Measurements from ENCODE around the gene VWA3B. TPM values are rescaled to one million over a fixed set of nuclear protein-coding genes. Genes with fewer than 3 reads are reported as not detected.

VWA3B gene
- total RNA-seq, 1 experiment from 2014 or later = not detected

DNA sequence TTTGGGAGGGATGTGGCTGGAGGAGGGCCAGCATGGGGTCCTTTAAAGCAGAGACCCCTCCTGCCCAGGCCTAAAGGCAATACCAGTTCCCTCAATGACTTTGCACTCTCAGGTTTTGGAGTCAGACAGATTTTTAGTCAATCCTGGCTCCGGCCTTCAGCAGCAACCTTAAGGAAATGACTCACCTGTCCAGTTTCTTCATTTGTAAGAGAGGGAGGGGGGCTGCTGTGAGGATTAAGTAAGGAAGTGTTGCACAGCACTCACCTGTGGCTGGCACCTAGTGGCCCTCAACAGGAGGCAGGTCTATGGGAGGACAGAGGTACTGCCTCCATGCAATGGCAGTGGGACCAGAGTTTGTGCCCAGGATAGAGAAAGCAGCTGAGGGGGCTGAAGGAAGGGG, 273.0 kb downstream of the VWA3B start:
- no peak overlapping the region for H3K27ac Mint-ChIP-seq
- no peaks in the 10 kb centered on the region for H3K27me3 ChIP-seq (ENCODE audit: insufficient read depth, low read length)
- no peak overlapping the region for H3K27ac ChIP-seq (ENCODE audit: insufficient read length, low read depth, low read length)
- no peak overlapping the region for H4K5ac ChIP-seq (ENCODE audit: insufficient read length, low read depth, low read length)
- no peak overlapping the region for H4K8ac ChIP-seq (replicated peaks; ENCODE audit: insufficient read length, low read depth, low read length)
- no peaks in the 10 kb centered on the region for H3K4me1 ChIP-seq (ENCODE audit: insufficient read depth, low read length)
- H3T11ph ChIP-seq (ENCODE audit: low read length) = no peak overlapping the region
- no peak overlapping the region for H2AK5ac ChIP-seq (ENCODE audit: insufficient read length, low read length)
- H3K27me3 Mint-ChIP-seq (ENCODE audit: low read depth) = peaks cover 5% of the 10 kb centered on the region; the same call in 1 of the 2 replicates
- no peak overlapping the region for H3K4me3 Mint-ChIP-seq
- no CpG with 5 or more reads among the region's 1 CpG for WGBS (ENCODE audit: extremely low coverage, insufficient read length, low lambda C conversion rate)
- no peak overlapping the region for H2BK12ac ChIP-seq (ENCODE audit: insufficient read length, low read depth, low read length)
- no peak overlapping the region for H3K9ac ChIP-seq (ENCODE audit: extremely low read depth, insufficient read length, low read length)
- H2BK15ac ChIP-seq (ENCODE audit: low read depth, low read length) = no peak overlapping the region
- TF ChIP-seq, protein P1, sequence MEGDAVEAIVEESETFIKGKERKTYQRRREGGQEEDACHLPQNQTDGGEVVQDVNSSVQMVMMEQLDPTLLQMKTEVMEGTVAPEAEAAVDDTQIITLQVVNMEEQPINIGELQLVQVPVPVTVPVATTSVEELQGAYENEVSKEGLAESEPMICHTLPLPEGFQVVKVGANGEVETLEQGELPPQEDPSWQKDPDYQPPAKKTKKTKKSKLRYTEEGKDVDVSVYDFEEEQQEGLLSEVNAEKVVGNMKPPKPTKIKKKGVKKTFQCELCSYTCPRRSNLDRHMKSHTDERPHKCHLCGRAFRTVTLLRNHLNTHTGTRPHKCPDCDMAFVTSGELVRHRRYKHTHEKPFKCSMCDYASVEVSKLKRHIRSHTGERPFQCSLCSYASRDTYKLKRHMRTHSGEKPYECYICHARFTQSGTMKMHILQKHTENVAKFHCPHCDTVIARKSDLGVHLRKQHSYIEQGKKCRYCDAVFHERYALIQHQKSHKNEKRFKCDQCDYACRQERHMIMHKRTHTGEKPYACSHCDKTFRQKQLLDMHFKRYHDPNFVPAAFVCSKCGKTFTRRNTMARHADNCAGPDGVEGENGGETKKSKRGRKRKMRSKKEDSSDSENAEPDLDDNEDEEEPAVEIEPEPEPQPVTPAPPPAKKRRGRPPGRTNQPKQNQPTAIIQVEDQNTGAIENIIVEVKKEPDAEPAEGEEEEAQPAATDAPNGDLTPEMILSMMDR (conservative IDR thresholded peaks at IDR 0.05) = no peak
- no peak overlapping the region for H2BK5ac ChIP-seq (ENCODE audit: insufficient read length, low read length)
- 0 out of 4 replicates have a peak, but pooled peaks cover 0 to 3% of the 10 kb centered on the region in 2 experiments for H3K4me1 Mint-ChIP-seq
- H3K23ac ChIP-seq (ENCODE audit: insufficient read length, low read depth, low read length) = no peak overlapping the region
- no peak for DNase-seq
- H3K79me2 ChIP-seq (ENCODE audit: insufficient read depth, low read length) = no peaks in the 10 kb centered on the region
- no peak overlapping the region for H3K56ac ChIP-seq (ENCODE audit: insufficient read length, low read depth, low read length)
- no peak overlapping the region for H3K4ac ChIP-seq (ENCODE audit: low read depth, low read length)
- H2BK120ac ChIP-seq (ENCODE audit: low read depth, low read length, poor library complexity, severe bottlenecking) = no peak overlapping the region
- no peaks in the 10 kb centered on the region for H3K23me2 ChIP-seq (ENCODE audit: insufficient read length, low read depth, low read length, poor library complexity, severe bottlenecking)
- no peak overlapping the region for H3K14ac ChIP-seq (ENCODE audit: insufficient read depth, low read length)
- no peaks in the 10 kb centered on the region for H3K9me3 ChIP-seq (ENCODE audit: control insufficient read depth, low read depth, low read length)
- no peak overlapping the region for H2AFZ ChIP-seq (ENCODE audit: low read length)
- H3K9me3 Mint-ChIP-seq = no peaks in the 10 kb centered on the region; a peak in 1 of 5 replicates
- no peak overlapping the region for H4K91ac ChIP-seq (ENCODE audit: insufficient read length, low read depth, low read length)
- no peak overlapping the region for H3K4me2 ChIP-seq (ENCODE audit: insufficient read depth, insufficient read length, low read length)
- H3K18ac ChIP-seq (ENCODE audit: insufficient read length, low read depth, low read length) = no peak overlapping the region
- H3K36me3 Mint-ChIP-seq (ENCODE audit: insufficient read depth in 1 of 3, low read depth in 3 of 3) = no peaks in the 10 kb centered on the region; a peak in 1 of 7 replicates
- no peak overlapping the region for H2BK20ac ChIP-seq (ENCODE audit: low read depth, low read length, poor library complexity, severe bottlenecking)
- no peaks in the 10 kb centered on the region for H3K79me1 ChIP-seq (ENCODE audit: insufficient read depth, low read depth, low read length, poor library complexity, severe bottlenecking)
- no peaks in the 10 kb centered on the region for H4K20me1 ChIP-seq (ENCODE audit: control insufficient read depth, insufficient read depth, insufficient read length)

Other genes starting within 250 kb of the VWA3B start
- 20.9 and 22.3 TPM in 2 replicates for gene TMEM131, start 91.2 kb upstream of the VWA3B start, total RNA-seq (2021)